Measurements from ENCODE around the gene FXR2. TPM values are rescaled to one million over a fixed set of nuclear protein-coding genes. Genes with fewer than 3 reads are reported as not detected.

Gene FXR2
- total and polyA plus RNA-seq, 8 donors, result 30.6 to 47.5 (median 37.0) TPM

DNA sequence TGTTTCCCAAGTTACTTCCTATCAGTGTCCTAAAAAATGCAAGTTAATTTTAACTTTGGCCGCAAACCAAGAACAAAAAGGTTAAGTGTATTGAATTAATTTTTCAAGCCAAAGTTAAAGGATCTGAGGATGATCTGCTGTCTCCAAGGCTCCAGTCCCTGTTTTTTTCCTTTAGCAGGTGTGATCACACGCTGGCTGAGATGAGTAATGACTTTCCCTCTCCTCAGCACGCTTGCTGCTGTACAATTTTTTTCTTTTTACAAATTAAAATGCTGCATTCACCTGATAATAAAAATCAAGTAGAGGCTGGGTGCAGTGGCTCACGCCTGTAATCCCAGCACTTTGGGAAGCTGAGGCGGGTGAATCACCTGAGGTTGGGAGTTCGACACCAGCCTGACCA is 69.8 kb downstream of the FXR2 start:
- Histone ChIP-seq H3K27ac (no peak overlapping the region), H3K4me3 (no peak overlapping the region), H3K36me3 (no peaks in the 10 kb centered on the region), H3K27me3 (no peaks in the 10 kb centered on the region), H3K9me3 (no peaks in the 10 kb centered on the region), H3K4me1 (peaks cover 6 to 15% of the 10 kb centered on the region in 2 donors)
- ATAC-seq (no peak), DNase-seq (no peak)
- TF ChIP-seq, protein P1, sequence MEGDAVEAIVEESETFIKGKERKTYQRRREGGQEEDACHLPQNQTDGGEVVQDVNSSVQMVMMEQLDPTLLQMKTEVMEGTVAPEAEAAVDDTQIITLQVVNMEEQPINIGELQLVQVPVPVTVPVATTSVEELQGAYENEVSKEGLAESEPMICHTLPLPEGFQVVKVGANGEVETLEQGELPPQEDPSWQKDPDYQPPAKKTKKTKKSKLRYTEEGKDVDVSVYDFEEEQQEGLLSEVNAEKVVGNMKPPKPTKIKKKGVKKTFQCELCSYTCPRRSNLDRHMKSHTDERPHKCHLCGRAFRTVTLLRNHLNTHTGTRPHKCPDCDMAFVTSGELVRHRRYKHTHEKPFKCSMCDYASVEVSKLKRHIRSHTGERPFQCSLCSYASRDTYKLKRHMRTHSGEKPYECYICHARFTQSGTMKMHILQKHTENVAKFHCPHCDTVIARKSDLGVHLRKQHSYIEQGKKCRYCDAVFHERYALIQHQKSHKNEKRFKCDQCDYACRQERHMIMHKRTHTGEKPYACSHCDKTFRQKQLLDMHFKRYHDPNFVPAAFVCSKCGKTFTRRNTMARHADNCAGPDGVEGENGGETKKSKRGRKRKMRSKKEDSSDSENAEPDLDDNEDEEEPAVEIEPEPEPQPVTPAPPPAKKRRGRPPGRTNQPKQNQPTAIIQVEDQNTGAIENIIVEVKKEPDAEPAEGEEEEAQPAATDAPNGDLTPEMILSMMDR (IDR thresholded peaks at IDR 0.05), result no peak
- intact Hi-C loops (cut with DNase I), result no loop called here

Other genes starting within 250 kb of the FXR2 start
- gene TNK1, start 233.8 kb downstream of the FXR2 start, total RNA-seq, result 1 to 10 TPM; 6.1 to 6.4 TPM
- 1 to 10 TPM; 5.3 to 8.7 (median 6.4) TPM for gene TNK1, start 233.8 kb downstream of the FXR2 start, polyA plus RNA-seq (ENCODE audit: insufficient read length in 6 of 6)
- gene PLSCR3, start 220.4 kb downstream of the FXR2 start, total RNA-seq, result 10 to 100 TPM; 42.0 to 42.7 TPM
- 10 to 100 TPM; 46.0 to 62.5 (median 57.7) TPM for gene PLSCR3, start 220.4 kb downstream of the FXR2 start, polyA plus RNA-seq (ENCODE audit: insufficient read length in 6 of 6)
- 10 to 100 TPM; 50.7 to 56.0 TPM for gene TMEM256, start 210.8 kb downstream of the FXR2 start, total RNA-seq
- gene TMEM256, start 210.8 kb downstream of the FXR2 start, polyA plus RNA-seq (ENCODE audit: insufficient read length in 6 of 6), result 10 to 100 TPM; 70.7 to 75.7 (median 72.5) TPM
- gene NLGN2, start 207.1 kb downstream of the FXR2 start, total RNA-seq, result 10 to 100 TPM; 14.8 to 20.1 TPM
- gene NLGN2, start 207.1 kb downstream of the FXR2 start, polyA plus RNA-seq (ENCODE audit: insufficient read length in 6 of 6), result 10 to 100 TPM; 25.3 to 34.4 (median 30.1) TPM
- gene SPEM1, start 194.6 kb downstream of the FXR2 start, total RNA-seq, result not detected
- not detected for gene SPEM1, start 194.6 kb downstream of the FXR2 start, polyA plus RNA-seq (ENCODE audit: insufficient read length in 6 of 6)
- gene SPEM2, start 189.3 kb downstream of the FXR2 start, total RNA-seq, result not detected
- not detected for gene SPEM2, start 189.3 kb downstream of the FXR2 start, polyA plus RNA-seq (ENCODE audit: insufficient read length in 6 of 6)
- gene SPEM3, start 186.0 kb downstream of the FXR2 start, total RNA-seq, result not detected
- not detected for gene SPEM3, start 186.0 kb downstream of the FXR2 start, polyA plus RNA-seq (ENCODE audit: insufficient read length in 6 of 6)
- 1 to 10 TPM; 7.2 to 9.6 TPM for gene TMEM102, start 179.5 kb downstream of the FXR2 start, total RNA-seq
- 1 to 10 TPM; 2.1 to 3.3 (median 2.6) TPM for gene TMEM102, start 179.5 kb downstream of the FXR2 start, polyA plus RNA-seq (ENCODE audit: insufficient read length in 6 of 6)
- gene FGF11, start 175.4 kb downstream of the FXR2 start, total RNA-seq, result 1 to 10 TPM in 1 of 2 donors, under 1 TPM in 1; 0.97 to 1.7 TPM
- 1 to 10 TPM; 1.7 to 2.8 (median 2.3) TPM for gene FGF11, start 175.4 kb downstream of the FXR2 start, polyA plus RNA-seq (ENCODE audit: insufficient read length in 6 of 6)
- gene CHRNB1, start 169.8 kb downstream of the FXR2 start, total RNA-seq, result 10 to 100 TPM; 10.6 to 12.1 TPM
- 10 to 100 TPM in 2 of 6 donors, 1 to 10 TPM in 4; 7.0 to 10.3 (median 9.6) TPM for gene CHRNB1, start 169.8 kb downstream of the FXR2 start, polyA plus RNA-seq (ENCODE audit: insufficient read length in 6 of 6)
- gene ZBTB4, start 135.3 kb downstream of the FXR2 start, total RNA-seq, result 10 to 100 TPM; 46.2 to 63.2 TPM
- gene ZBTB4, start 135.3 kb downstream of the FXR2 start, polyA plus RNA-seq (ENCODE audit: insufficient read length in 6 of 6), result 10 to 100 TPM; 39.7 to 49.7 (median 42.8) TPM
- not detected for gene SLC35G6, start 133.5 kb downstream of the FXR2 start, total RNA-seq
- gene SLC35G6, start 133.5 kb downstream of the FXR2 start, polyA plus RNA-seq (ENCODE audit: insufficient read length in 6 of 6), result under 1 TPM; 0.17 to 0.35 (median 0.35) TPM
- gene POLR2A, start 130.5 kb downstream of the FXR2 start, total RNA-seq, result 100 to 1,000 TPM in 1 of 2 donors, 10 to 100 TPM in 1; 90.8 to 116 TPM
- 100 to 1,000 TPM in 4 of 6 donors, 10 to 100 TPM in 2; 97.2 to 118 (median 109) TPM for gene POLR2A, start 130.5 kb downstream of the FXR2 start, polyA plus RNA-seq (ENCODE audit: insufficient read length in 6 of 6)
- gene TNFSF12, start 65.8 kb downstream of the FXR2 start, total RNA-seq, result 10 to 100 TPM; 48.5 to 50.5 TPM
- gene TNFSF12, start 65.8 kb downstream of the FXR2 start, polyA plus RNA-seq (ENCODE audit: insufficient read length in 6 of 6), result 10 to 100 TPM; 23.6 to 30.7 (median 28.4) TPM
- 10 to 100 TPM; 79.2 to 87.4 TPM for gene TNFSF13, start 56.1 kb downstream of the FXR2 start, total RNA-seq
- 10 to 100 TPM; 13.5 to 21.9 (median 19.8) TPM for gene TNFSF13, start 56.1 kb downstream of the FXR2 start, polyA plus RNA-seq (ENCODE audit: insufficient read length in 6 of 6)
- 10 to 100 TPM; 43.5 to 48.6 TPM for gene SENP3, start 53.0 kb downstream of the FXR2 start, total RNA-seq
- gene SENP3, start 53.0 kb downstream of the FXR2 start, polyA plus RNA-seq (ENCODE audit: insufficient read length in 6 of 6), result 10 to 100 TPM; 61.9 to 72.5 (median 69.5) TPM
- 100 to 1,000 TPM; 305 to 427 TPM for gene CD68, start 35.3 kb downstream of the FXR2 start, total RNA-seq
- gene CD68, start 35.3 kb downstream of the FXR2 start, polyA plus RNA-seq (ENCODE audit: insufficient read length in 6 of 6), result 10 to 100 TPM; 23.1 to 35.7 (median 30.5) TPM
- gene MPDU1, start 31.0 kb downstream of the FXR2 start, total RNA-seq, result 10 to 100 TPM; 81.4 to 87.5 TPM
- gene MPDU1, start 31.0 kb downstream of the FXR2 start, polyA plus RNA-seq (ENCODE audit: insufficient read length in 6 of 6), result 10 to 100 TPM; 77.8 to 96.1 (median 85.8) TPM
- gene SOX15, start 24.8 kb downstream of the FXR2 start, total RNA-seq, result under 1 TPM in 1 of 2 donors, not detected in 1; 0.31 TPM
- gene SOX15, start 24.8 kb downstream of the FXR2 start, polyA plus RNA-seq (ENCODE audit: insufficient read length in 6 of 6), result 1 to 10 TPM; 1.5 to 2.0 (median 1.9) TPM
- 10 to 100 TPM; 59.8 to 77.3 TPM for gene SAT2, start 12.9 kb upstream of the FXR2 start, total RNA-seq
- 10 to 100 TPM; 78.2 to 95.9 (median 87.2) TPM for gene SAT2, start 12.9 kb upstream of the FXR2 start, polyA plus RNA-seq (ENCODE audit: insufficient read length in 6 of 6)
- under 1 TPM in 1 of 2 donors, not detected in 1; 0.50 TPM for gene SHBG, start 15.2 kb upstream of the FXR2 start, total RNA-seq
- 1 to 10 TPM in 5 of 6 donors, under 1 TPM in 1; 0.72 to 2.2 (median 1.3) TPM for gene SHBG, start 15.2 kb upstream of the FXR2 start, polyA plus RNA-seq (ENCODE audit: insufficient read length in 6 of 6)
- gene ATP1B2, start 36.0 kb upstream of the FXR2 start, total RNA-seq, result 1 to 10 TPM in 1 of 2 donors, under 1 TPM in 1; 0.68 to 2.4 TPM
- 10 to 100 TPM; 23.2 to 31.3 (median 28.7) TPM for gene ATP1B2, start 36.0 kb upstream of the FXR2 start, polyA plus RNA-seq (ENCODE audit: insufficient read length in 6 of 6)
- 10 to 100 TPM; 50.9 to 54.3 TPM for gene TP53, start 72.6 kb upstream of the FXR2 start, total RNA-seq
- 10 to 100 TPM; 77.9 to 90.4 (median 82.3) TPM for gene TP53, start 72.6 kb upstream of the FXR2 start, polyA plus RNA-seq (ENCODE audit: insufficient read length in 6 of 6)
- 10 to 100 TPM in 1 of 2 donors, 1 to 10 TPM in 1; 9.4 to 10.6 TPM for gene WRAP53, start 73.6 kb upstream of the FXR2 start, total RNA-seq
- gene WRAP53, start 73.6 kb upstream of the FXR2 start, polyA plus RNA-seq (ENCODE audit: insufficient read length in 6 of 6), result 10 to 100 TPM; 13.3 to 16.0 (median 14.0) TPM
- gene EFNB3, start 90.3 kb upstream of the FXR2 start, total RNA-seq, result 1 to 10 TPM; 1.2 to 3.1 TPM
- 10 to 100 TPM; 23.4 to 34.1 (median 32.1) TPM for gene EFNB3, start 90.3 kb upstream of the FXR2 start, polyA plus RNA-seq (ENCODE audit: insufficient read length in 6 of 6)
- 1 to 10 TPM in 1 of 2 donors, under 1 TPM in 1; 0.67 to 3.4 TPM for gene DNAH2, start 102.8 kb upstream of the FXR2 start, total RNA-seq
- 1 to 10 TPM; 1.2 to 4.5 (median 2.6) TPM for gene DNAH2, start 102.8 kb upstream of the FXR2 start, polyA plus RNA-seq (ENCODE audit: insufficient read length in 6 of 6)
- gene KDM6B, start 219.3 kb upstream of the FXR2 start, total RNA-seq, result 10 to 100 TPM; 37.6 to 49.2 TPM
- gene KDM6B, start 219.3 kb upstream of the FXR2 start, polyA plus RNA-seq (ENCODE audit: insufficient read length in 6 of 6), result 10 to 100 TPM; 20.1 to 30.4 (median 24.4) TPM
- gene TMEM88, start 240.2 kb upstream of the FXR2 start, total RNA-seq, result 1 to 10 TPM; 5.7 to 6.5 TPM
- 10 to 100 TPM; 10.4 to 25.5 (median 18.3) TPM for gene TMEM88, start 240.2 kb upstream of the FXR2 start, polyA plus RNA-seq (ENCODE audit: insufficient read length in 6 of 6)
- 10 to 100 TPM; 60.5 to 72.6 TPM for gene NAA38, start 242.7 kb upstream of the FXR2 start, total RNA-seq
- gene NAA38, start 242.7 kb upstream of the FXR2 start, polyA plus RNA-seq (ENCODE audit: insufficient read length in 6 of 6), result 10 to 100 TPM; 56.3 to 95.7 (median 76.9) TPM
- gene CYB5D1, start 243.1 kb upstream of the FXR2 start, total RNA-seq, result 10 to 100 TPM in 1 of 2 donors, 1 to 10 TPM in 1; 9.8 to 12.3 TPM
- 10 to 100 TPM; 14.6 to 25.8 (median 20.9) TPM for gene CYB5D1, start 243.1 kb upstream of the FXR2 start, polyA plus RNA-seq (ENCODE audit: insufficient read length in 6 of 6)

Data from left lung (tissue), 10 donors.